NCI-H1048 (cell line): ENCODE data around the gene MLLT1.

ENCODE experiments used
- DNase-seq: peaks from one replicate; lab custom pipeline; 2025; lab: John Stamatoyannopoulos, UW

The MLLT1 gene

DNA sequence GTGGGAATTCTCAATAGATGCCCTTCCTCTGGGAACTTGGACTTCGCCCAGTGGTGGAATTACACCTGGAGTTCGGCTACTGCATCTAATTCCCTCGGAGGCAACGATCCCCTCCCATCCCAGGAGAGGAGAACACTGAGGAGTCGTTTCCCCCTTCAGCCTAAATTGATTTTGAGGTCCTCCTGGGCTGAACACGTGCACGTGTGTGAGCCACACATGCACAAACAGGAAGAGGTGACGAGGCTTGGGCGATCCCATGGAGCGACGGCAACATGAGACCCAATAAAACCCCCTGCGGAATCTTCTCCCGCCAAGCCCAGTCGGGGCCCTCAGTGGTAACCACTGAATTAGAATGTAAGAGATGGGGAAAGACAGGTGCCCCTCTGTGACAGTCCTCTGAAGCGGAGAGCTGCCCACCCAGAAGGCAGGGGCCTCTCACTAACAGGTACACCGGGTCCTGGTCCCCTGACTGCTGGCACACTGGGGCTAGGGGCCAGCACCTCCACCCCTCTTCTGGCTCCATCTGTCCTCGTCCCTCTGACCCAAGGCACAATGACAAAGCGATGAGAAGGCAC, 4.5 kb downstream of the MLLT1 start:
- DNase-seq: no peak

DNA sequence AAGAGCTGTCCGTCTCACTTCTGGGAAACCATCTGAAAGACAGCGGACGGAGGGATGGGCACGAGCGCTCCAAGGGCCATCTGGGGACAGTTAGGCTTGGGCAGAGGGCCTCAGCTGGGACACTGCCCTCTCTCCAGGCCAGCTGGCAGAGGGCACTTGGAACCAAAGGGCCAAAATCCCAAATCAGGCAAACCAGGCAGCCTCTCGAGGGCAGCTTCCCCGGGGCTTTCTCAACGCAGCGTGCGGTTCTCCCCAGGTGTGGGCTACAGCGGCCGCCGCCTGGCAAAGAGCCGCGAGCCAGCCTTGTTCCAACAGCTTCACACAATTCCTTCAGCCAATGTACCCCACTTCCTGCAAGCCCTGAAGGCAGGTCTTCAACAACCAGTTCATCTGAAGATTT, 5.0 kb downstream of the MLLT1 start:
- no peak for DNase-seq

DNA sequence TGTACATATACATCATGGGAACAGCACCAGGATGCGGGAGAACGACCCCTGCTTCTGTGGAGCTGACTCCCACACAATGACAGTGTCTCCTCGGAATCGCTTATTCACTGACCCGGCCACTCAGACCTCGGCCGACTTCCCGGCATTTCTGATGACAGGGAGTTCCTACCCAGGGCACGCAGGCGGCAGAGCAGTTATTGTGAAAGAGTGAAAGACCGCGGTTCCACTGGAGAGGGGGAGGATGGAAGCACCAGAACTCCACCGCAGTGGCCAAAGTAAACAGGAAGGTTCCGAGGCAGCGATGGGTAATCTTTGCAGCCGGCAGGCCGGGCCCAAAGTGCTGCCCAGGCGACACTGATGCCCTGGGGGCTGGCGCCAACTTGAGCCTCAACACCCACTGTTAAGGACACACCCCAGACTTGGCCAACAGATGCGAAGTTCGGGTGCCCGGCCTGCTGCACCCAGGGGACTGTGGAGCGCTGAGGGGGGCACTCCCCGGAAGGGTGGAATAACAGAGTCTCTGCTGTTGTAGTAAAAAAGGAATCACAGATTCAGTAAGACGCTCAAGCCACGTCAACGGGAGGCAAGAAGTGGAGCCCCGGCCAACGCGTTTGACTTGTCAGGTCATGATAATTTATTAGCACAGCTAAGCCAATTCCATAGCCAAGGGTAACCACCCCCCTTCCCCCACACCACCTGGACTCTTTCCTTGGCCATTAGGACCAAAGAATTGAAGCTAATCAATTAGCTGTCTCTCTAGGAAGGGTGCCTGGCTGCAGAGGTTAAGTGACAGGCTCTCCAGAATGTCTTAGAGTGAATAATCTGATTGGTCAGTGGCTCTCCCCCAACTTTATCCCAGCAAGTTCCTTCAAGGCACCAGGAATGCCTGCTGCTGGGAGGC, 5.8 kb downstream of the MLLT1 start:
- no peak for DNase-seq

DNA sequence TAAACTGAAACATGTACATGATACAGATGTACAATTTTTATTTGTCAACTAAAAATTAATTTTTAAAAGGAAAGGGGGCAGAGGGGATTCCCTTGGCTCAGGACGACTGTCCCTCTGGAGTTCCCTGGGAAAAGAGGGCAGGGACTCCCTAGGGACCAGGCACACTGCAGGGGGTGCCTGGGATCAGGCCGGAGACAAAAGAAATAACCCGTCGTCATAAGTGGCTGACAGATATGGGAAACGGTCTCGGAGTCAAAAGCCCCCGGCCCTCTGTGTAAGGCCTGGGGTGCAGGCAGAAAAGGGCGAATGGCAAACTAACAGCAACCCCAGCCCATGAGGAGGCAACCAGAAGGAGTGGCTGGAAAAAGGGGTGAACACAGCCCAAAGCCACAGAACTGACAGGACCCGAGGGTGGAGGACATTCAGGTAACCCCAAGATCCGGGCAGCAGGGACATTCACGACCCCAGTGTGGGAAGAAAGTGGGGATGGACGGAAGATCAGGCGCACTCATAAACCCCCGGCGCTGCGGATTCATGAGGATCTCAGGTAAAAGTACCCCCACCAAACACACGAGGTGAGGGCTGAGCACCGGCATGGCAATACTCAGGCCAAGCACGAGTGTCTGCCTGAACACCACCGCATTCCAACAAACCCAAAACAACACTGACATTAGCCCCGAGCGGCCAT, 6.7 kb downstream of the MLLT1 start:
- DNase-seq: no peak

DNA sequence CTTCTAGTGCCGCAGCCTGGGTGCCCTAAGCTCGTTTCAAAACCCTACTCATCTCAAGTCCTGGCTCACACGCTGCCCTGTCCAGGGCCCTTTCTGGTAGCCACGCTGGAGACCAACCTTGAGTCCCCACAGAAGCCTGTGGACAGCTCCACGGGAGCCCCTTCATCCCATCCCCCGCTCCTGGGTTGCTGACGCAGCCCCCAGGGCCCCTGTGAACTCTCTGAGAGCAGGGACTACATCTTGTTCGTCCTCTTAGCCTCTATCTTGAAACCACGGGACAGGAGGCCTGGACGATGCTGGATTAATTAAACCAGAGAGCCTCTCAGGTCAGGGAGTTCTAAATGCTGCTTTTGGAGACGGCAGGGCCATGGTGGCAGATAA, 7.4 kb downstream of the MLLT1 start:
- no peak for DNase-seq

DNA sequence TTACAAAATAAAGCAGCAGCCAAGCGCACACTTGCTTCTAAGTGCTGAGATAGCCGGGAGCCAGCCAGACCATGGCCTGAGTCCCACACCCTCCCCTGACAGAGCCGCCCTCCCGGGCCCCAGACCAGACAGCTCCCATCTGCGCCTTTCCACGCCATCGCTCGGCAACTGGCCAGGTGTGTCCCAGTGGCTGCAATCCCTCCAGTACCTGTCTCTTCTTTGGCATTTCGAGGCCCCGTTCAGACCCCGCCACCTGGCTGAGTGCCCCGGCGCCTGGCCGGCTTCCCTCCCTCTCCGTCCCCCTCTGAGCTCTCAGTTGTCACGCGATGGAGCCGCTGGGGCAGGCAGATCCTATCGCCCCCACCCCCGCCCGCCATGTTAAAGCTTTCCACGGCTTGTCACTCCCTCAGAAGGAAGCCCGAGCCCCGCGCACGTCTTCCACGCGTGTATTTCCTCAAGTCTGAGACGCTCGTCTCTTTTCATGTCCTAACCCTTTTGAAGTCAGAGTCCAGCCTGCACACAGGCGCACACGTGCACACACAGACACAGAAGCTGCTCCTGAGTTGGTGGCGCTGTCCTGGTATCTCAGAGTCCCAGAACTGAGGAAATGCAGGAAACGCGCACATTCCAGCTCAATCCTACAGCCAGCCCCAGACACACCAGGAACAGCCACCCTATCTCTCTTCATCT, 7.9 kb downstream of the MLLT1 start:
- no peak for DNase-seq

DNA sequence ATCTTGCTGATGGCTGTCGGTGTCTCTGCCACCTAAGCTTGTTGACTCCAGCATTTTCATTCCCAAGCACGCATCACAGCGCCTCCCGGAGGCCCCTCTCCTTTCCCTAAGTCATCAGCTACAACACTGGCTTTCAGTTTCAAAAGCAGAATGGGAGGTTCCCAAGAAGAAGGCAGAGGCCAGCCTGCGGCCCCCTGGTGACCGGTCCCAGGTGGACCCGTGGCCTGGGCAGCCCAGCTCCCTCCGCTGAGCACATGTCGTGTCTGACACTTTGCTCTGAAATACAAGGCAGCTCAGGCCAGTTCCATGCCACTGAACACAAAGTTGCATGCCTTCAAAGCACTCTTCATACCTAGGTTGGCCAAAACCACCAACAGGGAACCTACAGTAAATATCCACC, 8.5 kb downstream of the MLLT1 start:
- DNase-seq: no peak

DNA sequence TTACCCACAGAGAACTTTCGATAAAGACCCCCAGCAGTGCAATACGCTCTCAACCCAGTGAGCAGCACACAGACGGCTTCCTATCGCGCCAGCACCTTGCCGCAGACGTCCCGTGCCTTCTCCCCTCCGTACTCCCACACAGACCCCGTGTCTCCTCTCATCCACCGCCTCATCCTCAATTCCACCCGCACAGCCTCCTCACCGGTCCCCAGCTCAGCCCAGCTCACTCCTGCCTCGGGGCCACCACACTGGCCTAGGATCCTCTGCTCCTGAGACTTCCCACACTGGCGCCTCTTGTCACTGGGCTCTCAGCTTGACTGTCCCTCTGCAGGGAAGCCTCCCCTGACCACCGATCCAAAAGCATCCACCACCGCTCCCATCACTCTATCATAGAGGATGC, 9.0 kb downstream of the MLLT1 start:
- no peak for DNase-seq

DNA sequence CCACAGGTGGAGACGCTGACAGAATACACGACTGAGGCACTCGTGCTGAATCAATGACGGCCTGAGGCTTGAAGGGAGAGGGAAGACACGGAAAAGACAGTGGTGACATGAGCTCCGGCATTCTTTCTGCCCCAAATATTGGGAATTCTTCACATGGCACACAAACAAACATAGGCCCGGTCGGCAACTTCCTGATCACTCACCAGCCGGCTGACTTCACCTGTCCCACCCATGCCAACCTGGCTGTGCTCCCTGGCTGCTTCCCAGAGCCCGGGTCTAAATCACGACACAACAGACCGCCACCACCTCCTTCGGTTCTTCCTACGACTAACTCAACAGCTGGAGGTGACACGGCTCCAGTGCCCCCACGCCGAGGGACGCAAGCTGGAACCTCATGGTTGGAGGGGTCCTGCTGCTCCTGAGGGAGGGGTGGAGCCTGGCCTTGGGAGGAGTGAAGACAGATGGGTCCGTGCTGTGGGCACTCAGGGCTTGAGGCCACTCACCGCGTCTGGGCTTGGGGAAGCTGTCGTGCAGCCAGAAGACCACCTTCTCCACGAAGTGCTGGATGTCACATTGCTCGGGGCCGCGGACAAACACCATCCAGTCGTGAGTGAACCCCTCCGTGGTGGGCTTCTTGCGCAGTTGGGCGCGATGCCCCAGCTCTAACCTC, 9.6 kb downstream of the MLLT1 start:
- DNase-seq: no peak

DNA sequence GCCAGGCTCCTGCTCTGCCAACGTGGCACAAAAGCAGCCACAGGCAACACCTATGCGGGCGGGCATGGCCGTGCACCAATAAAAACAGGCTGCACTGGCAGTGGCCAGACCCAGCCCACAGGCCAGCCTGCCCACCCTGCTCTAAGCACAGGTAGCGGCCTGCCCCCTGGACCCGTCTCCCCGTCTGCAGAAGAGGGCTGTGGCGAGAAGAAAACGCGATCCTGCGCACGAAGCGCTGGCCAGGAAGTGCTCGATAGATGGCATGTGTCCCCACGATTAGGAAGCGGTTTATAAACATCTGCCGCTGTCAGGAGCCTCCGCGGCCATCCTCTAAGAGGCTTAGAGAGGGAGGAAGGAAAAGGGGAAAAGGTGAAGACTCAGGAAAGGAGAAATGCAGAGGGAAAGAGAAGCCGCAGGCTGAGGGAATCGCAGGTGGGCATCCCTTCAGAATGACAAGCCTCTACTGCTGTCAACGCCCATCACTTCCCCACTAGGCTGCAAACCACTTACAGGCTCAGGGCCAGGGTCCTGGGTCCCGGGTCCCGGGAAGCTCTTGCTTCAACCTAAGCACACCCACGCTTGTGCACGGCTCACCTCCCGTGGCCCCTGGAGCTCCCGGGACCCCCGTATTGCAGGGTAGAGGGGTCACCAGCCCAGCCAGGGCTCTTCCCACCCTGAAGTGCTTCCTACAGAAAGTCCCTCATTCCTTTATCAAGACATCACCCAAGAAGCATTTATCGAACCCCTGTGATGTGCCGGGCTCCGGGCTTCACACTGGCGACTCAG, 10.5 kb downstream of the MLLT1 start:
- DNase-seq: no peak

DNA sequence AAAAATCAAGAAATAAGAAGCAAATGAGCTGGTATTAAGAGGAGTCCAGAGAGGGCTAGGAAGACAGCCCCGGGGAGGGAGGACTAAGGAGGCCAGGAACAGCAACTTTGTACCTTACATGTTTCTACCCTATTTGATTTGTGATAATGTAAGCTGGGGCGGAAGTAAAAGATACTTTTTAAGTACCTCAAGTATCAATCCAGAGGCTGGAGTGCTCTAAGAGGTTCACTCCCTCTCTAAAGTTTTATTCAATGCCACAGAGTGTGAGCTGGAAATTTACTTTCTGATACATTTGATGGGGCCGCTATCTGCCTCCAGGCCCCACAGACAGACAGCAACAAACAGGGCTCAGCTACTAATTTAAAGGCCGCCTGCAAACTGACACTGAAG, 11.4 kb downstream of the MLLT1 start:
- no peak for DNase-seq

DNA sequence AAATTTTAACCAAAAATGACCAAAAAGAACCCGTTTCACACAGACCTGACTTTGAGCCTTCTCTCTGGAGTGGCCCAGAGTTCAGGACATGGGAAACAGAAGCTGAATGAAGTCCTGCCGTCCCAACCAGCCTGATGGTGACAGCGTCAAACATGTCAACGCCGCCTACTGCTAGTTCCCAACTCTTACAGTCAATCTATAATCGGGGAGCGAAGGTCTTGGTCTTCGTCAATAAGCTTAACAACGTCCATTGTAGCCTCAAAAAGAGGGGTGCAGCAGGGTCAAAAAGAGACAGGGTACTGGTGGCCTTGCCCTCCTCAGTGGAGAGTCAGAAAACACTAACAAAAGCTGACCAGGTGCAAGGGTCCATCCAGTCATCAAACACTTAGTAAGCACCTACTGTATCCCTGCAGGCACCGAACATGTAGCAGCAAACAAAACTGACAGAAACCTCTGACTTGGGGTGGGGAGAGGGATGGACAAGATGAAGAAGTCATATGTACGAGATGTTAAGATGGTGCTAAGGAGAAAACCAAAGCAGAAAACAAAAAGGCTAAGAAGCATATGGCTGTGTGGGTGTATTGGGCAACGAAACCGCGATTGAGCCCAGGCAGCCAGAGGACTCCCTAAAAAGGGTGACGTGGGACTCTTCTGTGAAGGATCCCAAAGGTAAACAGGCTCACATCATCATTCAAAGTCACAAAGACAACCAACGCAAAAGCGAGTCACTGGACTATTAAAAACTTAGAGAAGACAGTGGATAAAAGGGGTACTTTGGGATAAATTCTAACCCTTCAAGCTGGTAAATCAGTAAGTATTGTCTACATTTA, 12.0 kb downstream of the MLLT1 start:
- DNase-seq: no peak

DNA sequence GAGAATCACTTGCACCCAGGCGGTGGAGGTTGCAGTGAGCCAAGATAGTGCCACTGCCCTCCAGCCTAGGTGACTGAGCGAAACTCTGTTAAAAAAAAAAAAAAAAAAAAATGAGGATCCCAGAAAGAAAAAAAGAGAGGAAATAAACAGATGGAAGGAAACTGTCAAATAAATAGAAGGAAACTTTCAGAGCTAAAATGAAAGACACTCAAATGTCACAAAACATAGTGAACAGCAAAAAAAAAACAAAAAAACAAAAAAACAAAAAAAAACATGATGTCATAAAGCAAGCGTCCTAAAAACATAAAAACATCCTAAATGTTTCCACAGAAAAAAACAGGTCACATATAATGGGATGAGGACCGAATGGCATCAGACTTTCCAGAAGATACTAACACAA, 15.0 kb downstream of the MLLT1 start:
- no peak for DNase-seq

DNA sequence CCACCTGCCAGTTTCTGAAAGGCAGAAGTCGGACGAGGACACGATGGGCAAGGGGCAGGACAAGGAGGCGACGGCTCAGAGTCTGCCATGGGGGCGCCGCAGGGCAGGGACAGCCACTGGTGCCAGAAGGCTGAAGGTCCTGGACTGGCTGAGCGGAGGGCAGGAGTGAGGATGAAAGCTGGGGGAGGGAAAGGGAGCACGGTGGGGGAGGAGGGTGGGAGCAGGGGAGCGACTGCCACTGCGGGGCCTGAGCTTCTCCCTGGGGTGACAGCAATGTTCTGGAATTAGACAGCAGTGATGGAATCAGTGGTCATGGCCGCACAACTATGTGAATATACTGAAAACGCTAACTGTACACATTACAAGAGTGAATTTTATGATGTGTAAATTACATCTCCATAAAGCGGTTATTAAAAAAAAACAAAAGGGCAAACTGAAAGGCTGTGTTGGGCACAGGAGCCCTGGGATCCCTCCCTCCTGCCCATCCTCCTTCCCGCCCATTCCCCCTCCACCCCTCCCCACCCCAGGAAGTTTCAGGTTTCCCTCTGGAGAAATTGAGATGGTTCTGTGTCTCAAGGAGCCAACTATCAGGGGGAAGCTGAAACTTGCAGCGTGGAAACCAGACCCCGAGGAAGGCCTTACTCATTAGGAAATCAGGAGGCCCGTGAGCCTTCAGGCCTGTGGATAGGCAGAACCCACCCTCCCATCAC, 15.9 kb downstream of the MLLT1 start:
- DNase-seq: no peak

DNA sequence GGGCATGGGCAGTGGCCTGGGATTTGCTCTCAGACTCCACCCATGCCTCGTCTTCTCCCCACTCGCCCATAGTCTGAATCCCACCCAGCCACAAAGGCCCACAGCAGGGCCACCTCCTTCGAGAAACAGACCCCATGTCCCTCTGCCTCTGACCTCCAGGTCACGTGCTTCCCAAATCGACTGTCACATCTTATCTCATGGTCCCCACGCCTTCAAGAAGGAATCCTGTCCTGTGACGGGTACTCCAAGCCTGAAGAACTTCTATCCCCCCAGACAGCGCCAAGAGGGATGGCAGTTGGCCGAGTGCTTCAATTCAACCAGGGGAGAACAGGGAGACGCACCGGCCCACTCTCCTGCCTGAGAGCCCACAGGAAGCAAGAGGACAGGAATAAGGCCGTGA, 16.5 kb downstream of the MLLT1 start:
- DNase-seq: no peak

DNA sequence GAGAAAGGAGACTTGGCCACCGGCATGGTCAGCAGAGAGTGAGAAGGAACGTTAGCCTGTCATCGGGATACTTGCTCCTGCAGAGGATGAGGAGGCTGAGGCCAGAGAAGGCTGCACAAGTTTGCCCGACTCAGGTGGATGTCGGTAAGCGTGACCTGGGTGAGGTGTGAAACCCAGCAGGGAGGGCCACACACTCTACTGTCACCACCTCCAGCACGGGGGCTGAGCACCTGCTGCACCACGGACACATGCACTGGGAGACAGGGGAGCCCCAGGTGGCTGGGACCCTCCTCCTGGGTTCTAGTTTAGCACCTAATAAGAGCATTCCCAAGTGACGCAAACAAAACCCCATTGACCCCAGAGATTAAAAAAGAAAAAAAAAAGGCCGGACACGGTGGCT, 17.3 kb downstream of the MLLT1 start:
- DNase-seq: no peak

DNA sequence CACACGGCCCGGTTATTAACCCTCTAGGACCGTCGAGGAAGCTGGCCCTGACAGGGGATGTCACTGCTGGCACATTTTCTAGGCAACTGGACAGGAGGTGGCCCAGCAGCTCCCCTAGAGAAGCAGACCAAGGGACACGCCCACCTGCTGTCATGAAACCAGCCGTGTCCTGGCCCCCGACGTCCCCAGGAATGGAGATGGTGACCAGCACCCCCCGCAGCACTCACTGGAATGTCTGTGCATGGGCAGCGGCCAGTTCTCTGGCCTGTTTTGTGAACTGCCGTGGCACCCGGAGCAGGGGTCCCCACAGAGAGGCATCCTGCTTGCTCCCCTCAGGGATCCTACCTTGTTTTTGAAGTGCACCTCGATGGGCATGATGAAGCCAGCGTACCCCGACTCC, 17.9 kb downstream of the MLLT1 start:
- DNase-seq: no peak

DNA sequence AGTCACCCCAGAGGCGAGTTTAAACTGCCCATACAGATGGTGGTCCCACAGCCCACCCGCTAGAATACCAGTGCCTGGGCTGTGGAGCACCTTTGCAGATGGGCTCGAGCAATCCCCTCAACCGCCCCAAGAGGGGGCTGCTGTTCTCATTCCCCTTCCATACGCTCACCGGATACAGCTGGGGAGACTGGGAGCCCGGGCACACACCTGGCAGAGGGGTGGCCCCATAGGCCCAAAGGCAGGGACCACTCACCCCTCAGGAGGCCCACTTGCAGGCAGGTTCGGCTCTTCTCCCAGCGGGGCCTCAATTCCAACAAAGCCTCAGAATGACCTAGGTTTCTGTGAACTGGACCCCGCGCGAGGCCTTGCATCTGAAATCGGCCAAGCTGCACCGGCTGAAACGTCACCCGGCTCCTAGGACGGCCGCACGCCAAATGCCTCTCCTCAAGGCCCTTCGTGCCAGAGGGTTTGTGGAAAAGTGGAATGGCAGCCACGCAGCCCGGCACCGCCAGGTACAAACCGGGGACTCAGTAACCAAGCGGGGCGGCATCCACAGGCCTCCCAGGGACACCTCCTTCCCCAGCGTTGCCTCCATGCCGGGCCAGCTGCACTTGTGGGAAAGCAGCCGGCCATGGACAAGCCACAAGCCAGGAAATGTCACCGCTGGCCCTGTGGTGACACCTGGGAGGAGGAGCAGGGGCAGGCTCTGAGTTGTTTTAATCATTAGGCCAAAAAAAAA, 18.7 kb downstream of the MLLT1 start:
- DNase-seq: no peak

DNA sequence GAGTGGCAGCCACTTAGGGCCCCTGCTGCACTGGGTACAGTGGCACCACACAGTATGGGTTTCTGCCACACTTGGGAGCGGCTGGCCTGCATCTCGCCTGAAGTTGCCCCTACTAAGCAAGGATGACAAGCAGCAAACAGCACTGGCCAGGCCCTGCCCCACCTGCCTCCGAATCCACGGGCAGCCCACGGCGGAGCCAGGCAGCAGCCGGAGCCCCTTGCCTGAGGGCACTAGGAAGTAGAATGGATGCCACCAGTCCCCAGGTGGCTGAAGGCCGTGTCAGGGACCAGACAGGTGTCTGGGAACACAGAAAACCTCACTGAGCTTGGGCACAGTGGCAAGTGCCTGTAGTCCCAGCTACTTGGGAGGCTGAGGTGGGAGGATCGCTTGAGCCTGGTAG, 19.4 kb downstream of the MLLT1 start:
- DNase-seq: no peak
